HepG2 (cell line): ENCODE measurements around the gene ATP7B. TPM values are rescaled to one million over a fixed set of nuclear protein-coding genes. Genes with fewer than 3 reads are reported as not detected.

Experiments used
- ARHGAP35 ChIP-seq: sonication (generic); formaldehyde crosslinking; IDR thresholded peaks from 2 replicates; pipeline ENCODE4 v1.9.0; 2022; ENCODE audit warnings: mild to moderate bottlenecking, inconsistent platforms, moderate library complexity, missing genetic modification reagents, borderline replicate concordance
- ELF3 ChIP-seq: IDR thresholded peaks from 2 replicates; pipeline ENCODE4 v1.6.1; 2016; ENCODE audit warnings: missing genetic modification reagents, missing compliant biosample characterization
- FLYWCH1 ChIP-seq: sonication (generic); formaldehyde crosslinking; IDR thresholded peaks from 2 replicates; pipeline ENCODE4 v1.8.1; 2023; ENCODE audit warnings: mild to moderate bottlenecking, missing genetic modification reagents
- HOXA9 ChIP-seq: sonication (generic); formaldehyde crosslinking; IDR thresholded peaks from 2 replicates; pipeline ENCODE4 v1.8.1; 2022; ENCODE audit warnings: missing genetic modification reagents, mild to moderate bottlenecking, moderate library complexity, borderline replicate concordance
- MED8 ChIP-seq: sonication (generic); formaldehyde crosslinking; IDR thresholded peaks from 2 replicates; pipeline ENCODE4 v1.8.1; 2023; ENCODE audit warnings: mild to moderate bottlenecking, missing genetic modification reagents; ENCODE audit not compliant: insufficient replicate concordance
- MTA3 ChIP-seq: sonication (generic); formaldehyde crosslinking; IDR thresholded peaks from 2 replicates; pipeline ENCODE4 v1.4.0; 2020; ENCODE audit warnings: missing genetic modification reagents
- NFIC ChIP-seq: IDR thresholded peaks from 2 replicates; pipeline ENCODE4 v1.6.1; 2012; ENCODE audit warnings: mild to moderate bottlenecking, low read length, inconsistent platforms
- PITX1 ChIP-seq: sonication (generic); formaldehyde crosslinking; IDR thresholded peaks from 2 replicates; pipeline ENCODE4 v1.5.1; 2020; ENCODE audit warnings: mild to moderate bottlenecking, missing genetic modification reagents
- RBM22 ChIP-seq: fragments of 200-400 bp; formaldehyde crosslinking; optimal IDR thresholded peaks from 2 replicates; pipeline ENCODE3; 2017; ENCODE audit warnings: mild to moderate bottlenecking, low read length, moderate library complexity
- STAG1 ChIP-seq: sonication (generic); formaldehyde crosslinking; IDR thresholded peaks from 2 replicates; pipeline ENCODE4 v1.4.0; 2020; ENCODE audit warnings: missing genetic modification reagents
- U2AF1 ChIP-seq: fragments of 200-400 bp; formaldehyde crosslinking; optimal IDR thresholded peaks from 2 replicates; pipeline ENCODE3; 2017; ENCODE audit warnings: mild to moderate bottlenecking, low read depth, low read length
- ZEB1 ChIP-seq: IDR thresholded peaks from 2 replicates; pipeline ENCODE4 v1.6.1; 2012; ENCODE audit warnings: mild to moderate bottlenecking, low read depth, inconsistent platforms; ENCODE audit not compliant: insufficient replicate concordance
- ZNF350 ChIP-seq: sonication (generic); formaldehyde crosslinking; IDR thresholded peaks from 2 replicates; pipeline ENCODE4 v1.4.0; 2020; ENCODE audit warnings: mild to moderate bottlenecking, low read depth, missing genetic modification reagents, borderline replicate concordance
- ZNF530 ChIP-seq: sonication (generic); formaldehyde crosslinking; IDR thresholded peaks from 2 replicates; pipeline ENCODE4 v1.5.0; 2020; ENCODE audit warnings: low read depth, mild to moderate bottlenecking, missing genetic modification reagents
- ZNF839 ChIP-seq: sonication (generic); formaldehyde crosslinking; IDR thresholded peaks from 2 replicates; pipeline ENCODE4 v1.4.0; 2020; ENCODE audit warnings: missing genetic modification reagents, mild to moderate bottlenecking, borderline replicate concordance
- polyA plus RNA-seq, 8 experiments: library from polyadenylated mRNA; depleted of rRNA in 3 of 8; stranded (reverse) in 7 of 8; unstranded in 1 of 8; fragments of >200 nt; fragmentation: Illumina TruSeq in 4 of 8; extraction: Trizol in 4 of 8; gene quantifications; 2 replicates each; pipeline versions ENCODE4 v1.2.1 to v1.2.3, GENCODE V29; 2011 to 2016; ENCODE audit warnings: low read depth in 4 of 8, missing spikeins in 1 of 8, mixed read lengths in 1 of 8; ENCODE audit not compliant: insufficient read depth in 1 of 8
- total RNA-seq, 5 experiments: library from RNA; depleted of rRNA; stranded (reverse); fragments of >200 nt; fragmentation: Illumina TruSeq; extraction: Trizol; gene quantifications; 2 replicates each; pipeline ENCODE4 v1.2.3, GENCODE V29; 2016; ENCODE audit warnings: low read depth in 1 of 5
- TF ChIP-seq, protein P1 (sequence below), 2 experiments: IDR thresholded peaks; 2 replicates each; pipeline ENCODE4 v1.6.1; 2011 to 2012; ENCODE audit warnings: low read length in 2 of 2, borderline replicate concordance in 1 of 2, low read depth in 1 of 2, mild to moderate bottlenecking in 1 of 2, moderate library complexity in 1 of 2
- TF ChIP-seq, protein P2 (sequence below): sonication (generic); formaldehyde crosslinking; IDR thresholded peaks from 2 replicates; pipeline ENCODE4 v1.5.0; 2020; ENCODE audit warnings: missing genetic modification reagents
- TF ChIP-seq, protein P3 (sequence below): sonication (generic); formaldehyde crosslinking; IDR thresholded peaks from 2 replicates; pipeline ENCODE4 v1.4.0; 2020; ENCODE audit warnings: mild to moderate bottlenecking, missing genetic modification reagents
- TF ChIP-seq, protein P4 (sequence below): IDR thresholded peaks from 2 replicates; pipeline ENCODE4 v1.6.1; 2016; ENCODE audit warnings: low read depth, missing genetic modification reagents, missing compliant biosample characterization

ATP7B gene
- total and polyA plus RNA-seq, 2 of the 13 experiments (the other 11 are each of a cell fraction or from before 2014, with no cell fraction given) = 31.8 to 57.4 TPM

DNA sequence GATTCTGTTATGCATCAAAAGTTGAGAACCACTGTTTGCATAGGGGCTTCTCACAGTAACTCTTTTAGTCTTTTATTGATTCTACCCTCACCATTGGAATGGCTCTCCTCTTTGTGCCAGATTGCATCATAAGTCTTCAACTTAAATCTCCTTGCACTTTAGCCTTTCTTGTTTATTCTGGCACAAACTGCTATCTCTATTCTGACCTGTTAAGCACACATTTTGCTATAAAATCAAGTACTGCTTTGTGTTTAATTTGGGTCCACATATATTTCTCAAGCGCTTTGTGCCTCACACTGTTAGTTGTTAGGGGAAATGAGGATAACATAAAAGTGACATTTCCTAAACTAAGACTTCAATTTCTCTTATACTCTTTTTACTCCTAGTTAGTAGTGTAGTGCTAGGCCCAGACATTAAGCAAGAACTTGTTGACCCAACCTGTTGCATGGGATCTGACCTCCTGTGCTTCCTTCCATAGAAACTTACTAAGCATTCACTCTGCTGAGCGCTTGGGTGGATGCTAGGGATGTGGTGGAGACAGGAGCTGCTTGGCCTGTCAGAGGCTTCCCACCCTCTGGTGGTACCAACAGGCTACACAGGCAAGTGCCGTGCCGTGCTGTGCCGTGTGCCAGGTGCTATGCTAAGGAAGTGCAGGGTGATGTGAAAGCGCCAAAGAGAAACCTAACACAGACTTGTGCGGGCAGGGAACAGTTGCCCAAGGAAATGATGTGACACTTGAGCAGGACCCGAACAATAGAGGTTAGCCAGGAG lies 14.4 kb upstream of the ATP7B start (continued):
- TF ChIP-seq, protein P1, sequence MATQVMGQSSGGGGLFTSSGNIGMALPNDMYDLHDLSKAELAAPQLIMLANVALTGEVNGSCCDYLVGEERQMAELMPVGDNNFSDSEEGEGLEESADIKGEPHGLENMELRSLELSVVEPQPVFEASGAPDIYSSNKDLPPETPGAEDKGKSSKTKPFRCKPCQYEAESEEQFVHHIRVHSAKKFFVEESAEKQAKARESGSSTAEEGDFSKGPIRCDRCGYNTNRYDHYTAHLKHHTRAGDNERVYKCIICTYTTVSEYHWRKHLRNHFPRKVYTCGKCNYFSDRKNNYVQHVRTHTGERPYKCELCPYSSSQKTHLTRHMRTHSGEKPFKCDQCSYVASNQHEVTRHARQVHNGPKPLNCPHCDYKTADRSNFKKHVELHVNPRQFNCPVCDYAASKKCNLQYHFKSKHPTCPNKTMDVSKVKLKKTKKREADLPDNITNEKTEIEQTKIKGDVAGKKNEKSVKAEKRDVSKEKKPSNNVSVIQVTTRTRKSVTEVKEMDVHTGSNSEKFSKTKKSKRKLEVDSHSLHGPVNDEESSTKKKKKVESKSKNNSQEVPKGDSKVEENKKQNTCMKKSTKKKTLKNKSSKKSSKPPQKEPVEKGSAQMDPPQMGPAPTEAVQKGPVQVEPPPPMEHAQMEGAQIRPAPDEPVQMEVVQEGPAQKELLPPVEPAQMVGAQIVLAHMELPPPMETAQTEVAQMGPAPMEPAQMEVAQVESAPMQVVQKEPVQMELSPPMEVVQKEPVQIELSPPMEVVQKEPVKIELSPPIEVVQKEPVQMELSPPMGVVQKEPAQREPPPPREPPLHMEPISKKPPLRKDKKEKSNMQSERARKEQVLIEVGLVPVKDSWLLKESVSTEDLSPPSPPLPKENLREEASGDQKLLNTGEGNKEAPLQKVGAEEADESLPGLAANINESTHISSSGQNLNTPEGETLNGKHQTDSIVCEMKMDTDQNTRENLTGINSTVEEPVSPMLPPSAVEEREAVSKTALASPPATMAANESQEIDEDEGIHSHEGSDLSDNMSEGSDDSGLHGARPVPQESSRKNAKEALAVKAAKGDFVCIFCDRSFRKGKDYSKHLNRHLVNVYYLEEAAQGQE (IDR thresholded peaks at IDR 0.05; ENCODE audit: borderline replicate concordance in 1 of 2, low read depth in 1 of 2, low read length in 2 of 2) = no peak
- TF ChIP-seq, protein P2, sequence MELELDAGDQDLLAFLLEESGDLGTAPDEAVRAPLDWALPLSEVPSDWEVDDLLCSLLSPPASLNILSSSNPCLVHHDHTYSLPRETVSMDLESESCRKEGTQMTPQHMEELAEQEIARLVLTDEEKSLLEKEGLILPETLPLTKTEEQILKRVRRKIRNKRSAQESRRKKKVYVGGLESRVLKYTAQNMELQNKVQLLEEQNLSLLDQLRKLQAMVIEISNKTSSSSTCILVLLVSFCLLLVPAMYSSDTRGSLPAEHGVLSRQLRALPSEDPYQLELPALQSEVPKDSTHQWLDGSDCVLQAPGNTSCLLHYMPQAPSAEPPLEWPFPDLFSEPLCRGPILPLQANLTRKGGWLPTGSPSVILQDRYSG (CRISPR knock-in tag) = no peak
- TF ChIP-seq FLYWCH1 (CRISPR knock-in tag) (no peak), MTA3 (no peak), ZNF839 (CRISPR knock-in tag) (no peak), ZEB1 (peak; percentile 75), HOXA9 (CRISPR knock-in tag) (0 out of 2 replicates have a peak, but pooled peaks have one; percentile 19), ELF3 (CRISPR knock-in tag) (peak; percentile 61; the same call in 1 of the 2 replicates), STAG1 (no peak), U2AF1 (no peak), MED8 (CRISPR knock-in tag) (peak; percentile 69), ARHGAP35 (CRISPR knock-in tag) (no peak), NFIC (peak; percentile 97), PITX1 (CRISPR knock-in tag) (peak; percentile 91), ZNF530 (CRISPR knock-in tag) (no peak), ZNF350 (0 out of 2 replicates have a peak, but pooled peaks have one; percentile 9), RBM22 (peak; percentile 72)
- TF ChIP-seq, protein P3, sequence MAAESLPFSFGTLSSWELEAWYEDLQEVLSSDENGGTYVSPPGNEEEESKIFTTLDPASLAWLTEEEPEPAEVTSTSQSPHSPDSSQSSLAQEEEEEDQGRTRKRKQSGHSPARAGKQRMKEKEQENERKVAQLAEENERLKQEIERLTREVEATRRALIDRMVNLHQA (CRISPR knock-in tag) = peak; percentile 62; the same call in 1 of the 2 replicates
- TF ChIP-seq, protein P4, sequence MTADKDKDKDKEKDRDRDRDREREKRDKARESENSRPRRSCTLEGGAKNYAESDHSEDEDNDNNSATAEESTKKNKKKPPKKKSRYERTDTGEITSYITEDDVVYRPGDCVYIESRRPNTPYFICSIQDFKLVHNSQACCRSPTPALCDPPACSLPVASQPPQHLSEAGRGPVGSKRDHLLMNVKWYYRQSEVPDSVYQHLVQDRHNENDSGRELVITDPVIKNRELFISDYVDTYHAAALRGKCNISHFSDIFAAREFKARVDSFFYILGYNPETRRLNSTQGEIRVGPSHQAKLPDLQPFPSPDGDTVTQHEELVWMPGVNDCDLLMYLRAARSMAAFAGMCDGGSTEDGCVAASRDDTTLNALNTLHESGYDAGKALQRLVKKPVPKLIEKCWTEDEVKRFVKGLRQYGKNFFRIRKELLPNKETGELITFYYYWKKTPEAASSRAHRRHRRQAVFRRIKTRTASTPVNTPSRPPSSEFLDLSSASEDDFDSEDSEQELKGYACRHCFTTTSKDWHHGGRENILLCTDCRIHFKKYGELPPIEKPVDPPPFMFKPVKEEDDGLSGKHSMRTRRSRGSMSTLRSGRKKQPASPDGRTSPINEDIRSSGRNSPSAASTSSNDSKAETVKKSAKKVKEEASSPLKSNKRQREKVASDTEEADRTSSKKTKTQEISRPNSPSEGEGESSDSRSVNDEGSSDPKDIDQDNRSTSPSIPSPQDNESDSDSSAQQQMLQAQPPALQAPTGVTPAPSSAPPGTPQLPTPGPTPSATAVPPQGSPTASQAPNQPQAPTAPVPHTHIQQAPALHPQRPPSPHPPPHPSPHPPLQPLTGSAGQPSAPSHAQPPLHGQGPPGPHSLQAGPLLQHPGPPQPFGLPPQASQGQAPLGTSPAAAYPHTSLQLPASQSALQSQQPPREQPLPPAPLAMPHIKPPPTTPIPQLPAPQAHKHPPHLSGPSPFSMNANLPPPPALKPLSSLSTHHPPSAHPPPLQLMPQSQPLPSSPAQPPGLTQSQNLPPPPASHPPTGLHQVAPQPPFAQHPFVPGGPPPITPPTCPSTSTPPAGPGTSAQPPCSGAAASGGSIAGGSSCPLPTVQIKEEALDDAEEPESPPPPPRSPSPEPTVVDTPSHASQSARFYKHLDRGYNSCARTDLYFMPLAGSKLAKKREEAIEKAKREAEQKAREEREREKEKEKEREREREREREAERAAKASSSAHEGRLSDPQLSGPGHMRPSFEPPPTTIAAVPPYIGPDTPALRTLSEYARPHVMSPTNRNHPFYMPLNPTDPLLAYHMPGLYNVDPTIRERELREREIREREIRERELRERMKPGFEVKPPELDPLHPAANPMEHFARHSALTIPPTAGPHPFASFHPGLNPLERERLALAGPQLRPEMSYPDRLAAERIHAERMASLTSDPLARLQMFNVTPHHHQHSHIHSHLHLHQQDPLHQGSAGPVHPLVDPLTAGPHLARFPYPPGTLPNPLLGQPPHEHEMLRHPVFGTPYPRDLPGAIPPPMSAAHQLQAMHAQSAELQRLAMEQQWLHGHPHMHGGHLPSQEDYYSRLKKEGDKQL (CRISPR knock-in tag) = peak; percentile 84; the same call in 1 of the 2 replicates
